ENCODE data around the gene SOSTDC1.

Gene SOSTDC1

DNA sequence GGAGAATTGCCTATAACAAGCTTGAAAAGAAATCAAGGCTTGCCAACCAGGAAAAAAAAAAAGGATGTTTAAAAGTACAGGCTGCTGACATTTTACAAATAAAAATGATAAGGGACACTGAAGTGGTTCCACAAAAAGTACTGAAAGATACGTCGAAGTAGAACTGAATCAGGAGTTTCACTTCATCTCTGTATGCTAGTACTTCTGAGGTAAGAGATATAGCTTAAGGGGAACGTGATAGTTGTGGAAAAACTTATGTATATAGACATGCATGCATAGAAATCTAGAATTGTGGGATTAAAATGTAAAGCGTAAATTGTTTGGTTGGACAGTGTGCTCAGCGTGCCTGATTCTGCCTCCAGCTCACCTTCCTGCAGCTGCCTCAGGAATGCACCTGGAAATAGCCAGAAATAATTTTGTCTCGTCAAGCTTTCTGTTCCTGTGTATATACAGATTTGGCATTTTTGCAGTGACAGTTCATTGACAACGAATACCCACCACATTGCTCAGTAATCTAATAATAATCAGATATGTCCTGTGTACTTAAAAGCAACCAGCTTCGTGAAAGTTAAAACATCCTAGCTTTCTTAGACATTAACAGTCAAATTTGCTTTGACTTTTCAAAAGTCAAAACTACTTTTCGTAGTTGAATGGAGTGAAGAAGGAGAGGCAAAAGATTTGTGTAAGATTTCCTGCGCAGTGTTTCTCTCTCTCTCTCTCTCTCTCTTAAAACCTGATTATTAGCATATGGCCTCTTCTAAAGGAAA is 1.4 kb downstream of the SOSTDC1 start:
- no peak overlapping the region for H3K4me3 ChIP-seq (ENCODE audit: low read length, poor library complexity, severe bottlenecking)
- no peaks in the 10 kb centered on the region for H3K9me3 ChIP-seq (ENCODE audit: insufficient read depth, low read depth, low read length)
- H4K20me1 ChIP-seq (ENCODE audit: insufficient read depth, low read length, poor library complexity, severe bottlenecking): no peaks in the 10 kb centered on the region
- no peaks in the 10 kb centered on the region for H3F3A ChIP-seq (ENCODE audit: low read depth)
- H3K4me1 ChIP-seq (ENCODE audit: insufficient read depth, low read length, poor library complexity, severe bottlenecking): no peaks in the 10 kb centered on the region
- no peak overlapping the region; the same call in 1 of the 2 replicates for H2AFZ ChIP-seq (ENCODE audit: low read length)
- no peaks in the 10 kb centered on the region for H3K27me3 ChIP-seq (ENCODE audit: insufficient read depth, low read length, poor library complexity, severe bottlenecking)
- no peaks in the 10 kb centered on the region for H3K79me2 ChIP-seq (ENCODE audit: insufficient read depth, low read length)
- no peaks in the 10 kb centered on the region for H3K9me2 ChIP-seq (replicated peaks; ENCODE audit: low read depth, low read length)
- TF ChIP-seq EZH2phosphoT487 (IDR thresholded peaks at IDR 0.05; ENCODE audit: borderline replicate concordance): no peak
- TF ChIP-seq, protein P1, sequence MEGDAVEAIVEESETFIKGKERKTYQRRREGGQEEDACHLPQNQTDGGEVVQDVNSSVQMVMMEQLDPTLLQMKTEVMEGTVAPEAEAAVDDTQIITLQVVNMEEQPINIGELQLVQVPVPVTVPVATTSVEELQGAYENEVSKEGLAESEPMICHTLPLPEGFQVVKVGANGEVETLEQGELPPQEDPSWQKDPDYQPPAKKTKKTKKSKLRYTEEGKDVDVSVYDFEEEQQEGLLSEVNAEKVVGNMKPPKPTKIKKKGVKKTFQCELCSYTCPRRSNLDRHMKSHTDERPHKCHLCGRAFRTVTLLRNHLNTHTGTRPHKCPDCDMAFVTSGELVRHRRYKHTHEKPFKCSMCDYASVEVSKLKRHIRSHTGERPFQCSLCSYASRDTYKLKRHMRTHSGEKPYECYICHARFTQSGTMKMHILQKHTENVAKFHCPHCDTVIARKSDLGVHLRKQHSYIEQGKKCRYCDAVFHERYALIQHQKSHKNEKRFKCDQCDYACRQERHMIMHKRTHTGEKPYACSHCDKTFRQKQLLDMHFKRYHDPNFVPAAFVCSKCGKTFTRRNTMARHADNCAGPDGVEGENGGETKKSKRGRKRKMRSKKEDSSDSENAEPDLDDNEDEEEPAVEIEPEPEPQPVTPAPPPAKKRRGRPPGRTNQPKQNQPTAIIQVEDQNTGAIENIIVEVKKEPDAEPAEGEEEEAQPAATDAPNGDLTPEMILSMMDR (conservative IDR thresholded peaks at IDR 0.05; ENCODE audit: low read length): no peak
- H3K36me3 ChIP-seq (ENCODE audit: insufficient read depth, low read length): no peaks in the 10 kb centered on the region
- H3K4me2 ChIP-seq (ENCODE audit: low read depth, low read length, poor library complexity, severe bottlenecking): no peak overlapping the region
- no peak overlapping the region for H3K9ac ChIP-seq (ENCODE audit: low read depth, low read length, poor library complexity, severe bottlenecking)

DNA sequence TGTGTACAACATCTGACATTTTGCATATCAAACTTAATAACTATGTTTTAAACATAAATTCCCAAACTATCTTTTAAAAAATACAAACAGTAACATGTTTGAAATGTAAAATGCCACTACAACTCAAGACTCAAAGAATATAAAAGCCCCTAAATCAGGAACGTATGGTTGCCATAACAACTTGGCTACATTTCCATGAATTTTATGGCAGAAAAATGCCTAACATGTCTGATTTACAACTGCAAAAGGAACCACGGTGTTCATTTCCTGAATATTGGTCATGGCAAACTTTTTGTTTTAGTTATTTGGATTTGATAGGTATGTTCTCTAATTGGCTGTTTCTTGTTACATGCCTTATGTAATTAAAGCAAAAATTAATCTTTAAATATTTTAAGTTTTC is 2.0 kb downstream of the SOSTDC1 start:
- Histone ChIP-seq H3K4me1 (ENCODE audit: insufficient read depth, low read length, poor library complexity, severe bottlenecking) (no peaks in the 10 kb centered on the region), H3K9me3 (ENCODE audit: insufficient read depth, low read depth, low read length) (no peaks in the 10 kb centered on the region), H3K79me2 (ENCODE audit: insufficient read depth, low read length) (no peaks in the 10 kb centered on the region), H4K20me1 (ENCODE audit: insufficient read depth, low read length, poor library complexity, severe bottlenecking) (no peaks in the 10 kb centered on the region), H3K27me3 (ENCODE audit: insufficient read depth, low read length, poor library complexity, severe bottlenecking) (no peaks in the 10 kb centered on the region), H2AFZ (ENCODE audit: low read length) (no peak overlapping the region), H3K9ac (ENCODE audit: low read depth, low read length, poor library complexity, severe bottlenecking) (no peak overlapping the region), H3F3A (ENCODE audit: low read depth) (no peaks in the 10 kb centered on the region), H3K36me3 (ENCODE audit: insufficient read depth, low read length) (no peaks in the 10 kb centered on the region), H3K9me2 (replicated peaks; ENCODE audit: low read depth, low read length) (no peaks in the 10 kb centered on the region), H3K4me3 (ENCODE audit: low read length, poor library complexity, severe bottlenecking) (no peak overlapping the region), H3K4me2 (ENCODE audit: low read depth, low read length, poor library complexity, severe bottlenecking) (no peak overlapping the region)
- no peak for TF ChIP-seq EZH2phosphoT487 (IDR thresholded peaks at IDR 0.05; ENCODE audit: borderline replicate concordance)
- TF ChIP-seq, protein P1 (conservative IDR thresholded peaks at IDR 0.05; ENCODE audit: low read length): no peak

DNA sequence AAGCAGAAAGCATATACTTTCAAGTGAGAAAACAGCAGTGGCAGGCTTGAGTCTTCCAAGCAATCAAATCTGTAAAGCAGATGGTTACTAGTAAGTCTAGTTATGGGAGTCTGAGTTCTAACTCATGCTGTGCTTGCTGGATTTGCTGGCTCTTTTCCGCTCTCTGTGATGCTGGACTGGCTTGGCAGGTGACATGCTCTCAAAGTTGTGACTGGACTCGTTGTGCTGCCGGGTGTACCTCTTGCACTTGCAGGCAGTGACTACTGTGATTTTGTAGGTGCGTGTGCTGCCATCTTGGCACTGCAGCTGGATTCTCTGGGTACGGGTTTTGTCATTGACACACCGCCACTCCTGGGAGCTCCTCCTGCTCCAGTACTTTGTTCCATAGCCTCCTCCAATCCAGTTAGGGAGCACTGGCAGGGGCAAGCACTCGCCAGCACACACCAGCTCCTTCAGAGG is 3.1 kb downstream of the SOSTDC1 start:
- Histone ChIP-seq H3K9me2 (replicated peaks; ENCODE audit: low read depth, low read length) (no peaks in the 10 kb centered on the region), H4K20me1 (ENCODE audit: insufficient read depth, low read length, poor library complexity, severe bottlenecking) (no peaks in the 10 kb centered on the region), H3K27me3 (ENCODE audit: insufficient read depth, low read length, poor library complexity, severe bottlenecking) (no peaks in the 10 kb centered on the region), H3K9ac (ENCODE audit: low read depth, low read length, poor library complexity, severe bottlenecking) (no peak overlapping the region), H3F3A (ENCODE audit: low read depth) (no peaks in the 10 kb centered on the region), H3K36me3 (ENCODE audit: insufficient read depth, low read length) (no peaks in the 10 kb centered on the region), H3K4me3 (ENCODE audit: low read length, poor library complexity, severe bottlenecking) (no peak overlapping the region), H2AFZ (ENCODE audit: low read length) (no peak overlapping the region), H3K4me1 (ENCODE audit: insufficient read depth, low read length, poor library complexity, severe bottlenecking) (no peaks in the 10 kb centered on the region), H3K79me2 (ENCODE audit: insufficient read depth, low read length) (no peaks in the 10 kb centered on the region), H3K4me2 (ENCODE audit: low read depth, low read length, poor library complexity, severe bottlenecking) (no peak overlapping the region), H3K9me3 (ENCODE audit: insufficient read depth, low read depth, low read length) (no peaks in the 10 kb centered on the region)
- TF ChIP-seq, protein P1 (conservative IDR thresholded peaks at IDR 0.05; ENCODE audit: low read length): no peak
- TF ChIP-seq EZH2phosphoT487 (IDR thresholded peaks at IDR 0.05; ENCODE audit: borderline replicate concordance): no peak

Data from Loucy (cell line).